CD4-positive, alpha-beta T cell treated with Interleukin-2 at 100 ng/mL for 4 hours (primary cell): ENCODE results near the gene KRT38.

Experiments used
- DNase-seq: peaks from one replicate; pipeline ENCODE4 v3.0.0-alpha.2; 2020; ENCODE audit warnings: low spot score

KRT38 gene

DNA sequence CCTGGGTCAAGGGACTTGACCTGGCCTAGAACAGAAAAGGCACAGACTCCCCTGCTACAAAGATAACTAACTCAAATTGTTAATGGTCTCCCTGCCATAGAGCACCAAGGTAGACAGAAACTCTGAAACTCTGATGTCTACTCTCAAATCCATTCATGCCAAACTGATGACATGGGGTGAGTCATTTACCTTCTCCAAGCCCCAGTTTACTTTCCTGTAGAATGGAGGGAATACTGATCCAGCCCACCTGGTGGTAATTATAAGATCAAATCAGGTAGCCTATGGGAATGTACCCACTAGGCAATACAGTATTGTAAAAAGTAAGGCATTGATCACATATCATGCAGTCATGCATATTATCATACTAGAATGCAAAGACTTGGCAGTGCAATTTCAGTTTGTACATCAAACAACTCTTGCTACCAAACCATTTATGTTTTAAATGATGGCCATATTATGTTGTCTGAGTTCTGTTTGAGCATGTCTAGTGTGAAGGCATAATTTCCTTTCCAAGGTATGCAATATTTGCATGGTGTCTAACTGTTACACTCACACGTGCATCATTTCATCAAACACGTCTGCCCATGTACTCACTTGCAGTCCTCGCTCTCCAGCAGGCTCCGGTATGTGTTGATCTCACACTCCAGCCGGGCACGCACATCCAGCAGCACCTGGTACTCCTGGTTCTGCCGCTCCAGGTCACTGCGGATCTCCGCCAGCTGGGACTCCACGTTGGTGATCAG, 46.4 kb downstream of the KRT38 start:
- no peak for DNase-seq

DNA sequence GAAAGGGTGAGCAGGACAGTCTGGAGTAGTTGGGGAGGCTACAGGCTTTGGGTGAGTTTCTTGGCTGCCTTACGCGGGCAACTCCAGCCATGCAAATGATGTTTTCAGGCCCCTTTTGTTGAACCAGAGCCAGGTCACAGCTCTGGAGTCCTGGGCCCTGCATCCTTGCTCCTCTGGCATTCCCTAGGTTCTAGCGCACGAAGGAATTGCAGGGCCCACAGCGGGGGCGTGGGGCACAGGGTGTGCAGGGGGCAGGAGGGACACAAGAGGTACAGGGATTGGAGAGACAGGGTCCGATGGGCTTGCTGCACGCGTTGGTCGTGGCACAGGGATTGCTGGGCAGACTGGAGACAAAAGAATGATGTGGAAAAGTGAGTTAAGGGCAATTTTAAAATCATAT, 47.0 kb downstream of the KRT38 start:
- DNase-seq = no peak

DNA sequence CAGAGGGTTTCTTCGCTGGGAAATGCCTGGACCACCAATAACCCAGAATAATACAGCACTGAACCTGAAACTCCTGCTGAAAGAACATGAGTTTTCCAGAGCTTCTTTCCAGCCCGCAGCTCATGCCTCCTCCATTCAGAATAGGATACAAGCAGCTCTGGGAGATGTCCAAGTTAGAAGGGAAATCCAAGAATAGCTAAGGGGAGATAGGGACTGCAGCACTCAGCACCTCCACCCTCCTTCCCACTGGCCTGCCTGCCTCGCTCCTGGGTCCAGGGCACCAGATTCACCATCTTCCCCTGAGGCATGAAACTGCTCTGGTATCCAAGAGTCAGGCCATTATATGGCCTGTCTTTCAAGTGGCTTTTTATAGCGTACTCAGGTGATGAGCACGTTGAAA, 47.5 kb downstream of the KRT38 start:
- no peak for DNase-seq

DNA sequence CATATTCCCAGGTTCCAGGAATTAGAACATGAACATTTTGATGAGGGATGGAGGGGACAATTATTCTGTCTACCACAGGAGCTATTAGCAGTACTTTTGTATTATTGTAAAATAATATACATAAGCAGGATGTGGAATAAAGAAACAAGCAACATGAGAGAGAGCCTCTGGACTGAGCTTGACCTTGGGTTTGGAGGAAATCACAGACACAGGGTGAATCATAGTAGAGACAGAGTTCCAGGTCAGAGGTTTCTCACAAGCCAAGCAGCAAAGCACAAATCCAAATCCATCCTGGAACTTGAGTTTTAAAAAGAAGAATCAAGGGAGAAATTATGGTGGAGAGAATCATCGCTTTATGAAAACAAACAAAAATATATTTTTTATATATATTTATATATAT, 48.5 kb downstream of the KRT38 start:
- DNase-seq = no peak

DNA sequence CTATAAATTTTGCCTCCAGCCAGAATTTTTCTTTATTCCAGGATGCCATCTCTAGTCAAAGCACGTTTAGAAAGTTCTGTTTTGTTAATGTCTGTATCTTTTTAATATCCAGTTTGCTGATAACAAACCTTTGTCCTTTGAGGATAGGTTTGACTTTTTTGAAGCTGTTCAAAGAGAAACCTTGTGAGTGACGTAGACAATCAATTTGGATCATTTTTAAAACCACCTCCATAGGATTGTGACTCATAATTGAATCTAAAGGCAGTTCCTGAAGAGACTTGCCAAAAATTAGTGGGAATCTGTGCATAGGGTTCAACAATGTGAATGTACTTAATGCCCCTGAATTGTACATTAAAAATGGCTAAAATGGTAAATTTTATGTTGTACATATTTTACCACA, 49.2 kb downstream of the KRT38 start:
- no peak for DNase-seq

DNA sequence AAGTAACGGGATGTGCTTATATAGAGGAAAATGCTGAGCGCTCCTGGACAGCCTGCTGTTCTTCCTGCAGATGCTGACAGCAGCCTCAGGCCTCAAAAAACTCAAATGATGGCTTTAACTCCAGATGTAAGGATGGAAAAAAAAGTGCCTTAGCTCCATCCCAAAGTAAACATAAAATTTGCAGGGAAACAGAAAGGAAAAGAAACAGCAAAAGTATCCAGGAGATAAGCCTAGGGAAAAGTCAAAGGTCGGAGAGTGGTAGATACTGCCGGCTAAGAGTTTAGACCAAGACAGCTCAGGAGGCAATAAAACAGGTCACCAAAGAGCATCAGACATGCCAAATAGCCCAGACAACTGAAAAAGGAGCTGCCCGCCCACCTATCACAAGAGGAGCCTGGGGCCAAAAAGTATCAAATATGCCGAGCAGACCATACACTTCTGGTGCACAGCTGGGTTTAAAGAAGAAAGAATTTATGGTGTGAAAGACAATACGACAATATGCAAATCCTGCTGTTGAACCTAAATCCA, 50.3 kb downstream of the KRT38 start:
- DNase-seq = no peak

DNA sequence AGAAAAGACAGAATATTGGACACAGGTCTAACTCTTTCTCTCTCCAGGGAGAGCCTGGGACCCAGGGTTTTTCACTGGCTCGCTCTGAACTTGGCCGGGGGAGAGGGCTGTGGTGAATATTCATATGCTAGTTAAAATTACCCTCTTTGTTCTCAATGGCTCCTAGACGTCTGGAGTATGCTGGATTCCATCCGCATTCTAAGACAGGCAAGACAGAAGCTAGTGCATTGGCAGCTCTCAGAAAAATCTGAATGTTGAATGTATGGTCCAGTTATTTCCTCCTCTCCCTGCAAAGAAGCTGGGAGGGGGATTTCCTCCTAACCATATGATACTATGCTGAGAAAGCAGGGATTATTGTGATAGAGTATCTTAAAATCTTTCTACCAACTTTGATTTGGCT, 53.1 kb downstream of the KRT38 start:
- no peak for DNase-seq

DNA sequence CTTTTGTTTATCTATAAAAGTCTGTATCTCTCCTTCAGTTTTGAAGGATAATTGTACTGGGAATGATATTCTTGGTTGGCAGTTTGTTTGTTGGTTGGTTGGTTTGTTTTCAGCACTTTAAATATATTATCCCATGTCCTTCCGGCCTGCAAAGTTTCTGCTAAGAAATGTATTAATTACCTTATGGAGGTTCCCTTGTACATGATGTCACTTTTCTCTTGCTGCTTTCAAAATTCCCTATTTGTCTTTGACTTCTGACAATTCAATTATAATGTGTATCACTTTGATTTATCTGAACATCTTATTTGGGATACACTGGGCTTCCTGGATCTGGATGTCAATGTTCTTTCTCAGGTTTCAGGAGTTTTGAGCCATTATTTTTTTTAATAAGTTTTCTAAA, 54.6 kb downstream of the KRT38 start:
- DNase-seq = no peak
